ENCODE data around the gene ZNF385B.

The ZNF385B gene

DNA sequence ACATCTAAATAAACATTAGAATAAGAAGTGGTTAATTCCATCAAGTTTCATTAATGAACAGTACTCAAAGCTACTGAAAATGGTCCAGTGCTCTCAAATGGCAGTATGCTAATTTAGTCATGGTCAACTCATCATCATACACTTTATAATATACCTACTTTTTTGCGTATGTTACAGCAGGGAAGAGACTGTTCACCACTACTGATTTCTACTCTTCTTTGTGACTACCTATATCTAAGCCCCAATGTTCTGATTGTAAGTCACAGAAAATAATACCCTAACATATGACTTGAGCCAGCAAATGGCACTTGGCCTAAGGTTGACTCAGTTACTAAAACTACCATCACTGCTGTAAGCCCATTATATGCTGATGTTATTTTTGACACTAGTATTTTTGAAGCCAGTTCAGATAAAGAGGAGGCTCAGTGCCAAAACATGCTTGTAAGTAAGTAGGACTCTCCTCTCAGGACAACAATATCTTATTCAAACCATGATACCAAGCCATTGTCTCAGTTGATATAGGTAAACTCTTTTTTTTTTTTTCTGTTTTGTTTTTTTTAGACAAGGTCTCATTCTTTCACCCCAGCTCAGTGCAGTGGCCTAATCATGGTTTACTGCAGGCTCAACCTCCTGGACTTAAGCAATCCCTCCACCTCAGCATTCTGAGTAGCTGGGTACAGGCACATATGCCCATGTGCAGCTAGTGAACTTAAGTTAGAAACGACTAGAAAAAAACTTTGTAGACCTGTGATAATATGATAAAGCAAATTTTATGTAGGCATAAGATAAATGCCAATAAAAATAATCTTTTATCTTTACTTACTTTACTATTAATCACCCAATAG, 266.9 kb downstream of the ZNF385B start:
- DNase-seq (ENCODE audit: low read depth in 2 of 3, low spot score in 1 of 3): no peak

GRCh38 chr2:179593323-179593722, 268.1 kb downstream of the ZNF385B start:
- no peak for DNase-seq (ENCODE audit: low read depth in 2 of 3, low spot score in 1 of 3)

DNA sequence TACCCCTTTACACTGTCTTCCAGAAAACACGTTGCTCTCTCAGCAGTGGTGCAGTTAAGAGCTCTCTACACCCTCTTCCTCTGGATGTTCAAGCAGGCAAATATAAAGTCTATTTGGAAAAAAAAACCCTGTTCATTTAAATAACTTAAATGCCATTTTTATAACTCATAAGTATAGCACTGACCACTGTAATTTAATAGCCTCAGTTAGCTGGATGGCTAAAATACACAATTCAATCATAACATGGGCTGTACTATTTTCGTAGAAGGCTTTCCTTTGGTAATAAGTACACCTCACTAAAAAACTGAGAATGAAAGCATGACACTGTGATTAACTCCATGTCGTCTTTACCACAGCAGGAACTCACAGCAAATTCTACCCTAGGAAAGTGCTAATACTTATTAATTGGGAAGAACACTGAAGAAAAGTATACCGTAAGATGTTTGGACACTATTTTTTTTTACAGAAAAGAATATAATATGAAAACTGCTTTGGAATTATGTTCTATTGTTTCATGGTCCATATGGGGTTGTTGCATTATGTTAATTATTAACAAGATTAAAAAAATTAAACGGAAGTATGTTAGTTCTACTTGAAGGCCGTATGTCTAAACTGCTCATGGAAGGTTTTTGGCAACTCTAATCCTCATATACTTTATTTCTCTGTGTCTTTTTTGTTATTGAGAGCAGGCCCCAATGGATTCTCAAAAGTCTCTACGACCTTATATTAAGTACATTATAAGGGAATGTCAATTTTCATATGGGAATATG, 269.1 kb downstream of the ZNF385B start:
- no peak for DNase-seq (ENCODE audit: low read depth in 2 of 3, low spot score in 1 of 3)

GRCh38 chr2:179591690-179592089, 269.7 kb downstream of the ZNF385B start:
- no peak for DNase-seq (ENCODE audit: low read depth in 2 of 3, low spot score in 1 of 3)

DNA sequence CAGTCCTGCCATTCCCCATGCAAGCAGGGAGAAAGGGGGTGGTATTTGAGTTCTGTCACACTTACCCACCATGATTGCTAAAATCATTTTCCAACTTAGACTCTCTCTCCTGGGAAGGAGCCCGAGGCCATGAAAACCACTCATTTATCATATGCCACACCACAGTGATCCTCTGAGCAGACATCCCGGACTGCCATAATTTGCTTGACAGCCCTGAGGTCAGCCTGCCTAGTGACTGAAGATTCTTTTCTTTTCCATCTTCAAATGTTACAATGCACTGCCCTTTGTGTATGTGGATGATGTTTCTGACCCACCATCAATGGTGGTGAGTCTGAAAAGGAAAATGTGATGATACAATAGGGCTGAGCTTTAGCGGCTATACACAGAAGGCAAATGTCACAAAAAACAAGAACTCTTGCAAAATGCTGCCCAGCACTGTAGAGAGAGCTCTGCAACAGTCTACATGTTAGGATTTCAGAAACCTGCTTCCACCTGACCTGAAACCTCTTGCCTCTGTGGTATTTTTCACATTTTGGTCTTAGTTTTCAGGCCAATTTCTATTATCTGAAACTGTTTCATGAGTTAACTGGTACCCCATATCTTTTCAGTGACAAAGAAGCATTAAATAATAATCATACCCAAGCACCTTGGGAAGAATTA, 272.8 kb downstream of the ZNF385B start:
- DNase-seq (ENCODE audit: low read depth in 2 of 3, low spot score in 1 of 3): no peak

GRCh38 chr2:179584760-179585159, 276.7 kb downstream of the ZNF385B start:
- DNase-seq (ENCODE audit: low read depth in 2 of 3, low spot score in 1 of 3): no peak

- DNase-seq (ENCODE audit: low read depth in 2 of 3, low spot score in 1 of 3): no peak
Observed at GRCh38 chr2:179581605-179582004, 279.8 kb downstream of the ZNF385B start.

- no peak for DNase-seq (ENCODE audit: low read depth in 2 of 3, low spot score in 1 of 3)
Observed at GRCh38 chr2:179580378-179581146, 280.9 kb downstream of the ZNF385B start.

DNA sequence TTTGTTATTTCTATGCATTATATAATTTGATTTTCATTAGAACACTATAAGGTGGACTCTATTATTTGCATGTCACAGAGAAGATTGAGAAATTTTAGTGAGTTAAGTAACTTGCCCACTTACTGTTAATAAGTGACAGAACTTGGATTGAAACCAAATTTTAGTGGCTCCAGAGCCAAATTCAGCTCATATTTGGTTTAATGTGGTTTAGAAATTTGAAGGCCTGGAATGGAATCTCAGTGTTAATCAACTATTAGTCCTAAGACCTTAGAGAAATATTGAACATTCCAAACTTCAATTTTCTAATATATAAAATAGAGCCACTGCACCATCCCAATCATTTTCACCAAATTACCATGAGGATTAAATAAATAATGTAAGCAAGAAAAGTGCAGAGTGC, 281.6 kb downstream of the ZNF385B start:
- no peak for DNase-seq (ENCODE audit: low read depth in 2 of 3, low spot score in 1 of 3)

DNA sequence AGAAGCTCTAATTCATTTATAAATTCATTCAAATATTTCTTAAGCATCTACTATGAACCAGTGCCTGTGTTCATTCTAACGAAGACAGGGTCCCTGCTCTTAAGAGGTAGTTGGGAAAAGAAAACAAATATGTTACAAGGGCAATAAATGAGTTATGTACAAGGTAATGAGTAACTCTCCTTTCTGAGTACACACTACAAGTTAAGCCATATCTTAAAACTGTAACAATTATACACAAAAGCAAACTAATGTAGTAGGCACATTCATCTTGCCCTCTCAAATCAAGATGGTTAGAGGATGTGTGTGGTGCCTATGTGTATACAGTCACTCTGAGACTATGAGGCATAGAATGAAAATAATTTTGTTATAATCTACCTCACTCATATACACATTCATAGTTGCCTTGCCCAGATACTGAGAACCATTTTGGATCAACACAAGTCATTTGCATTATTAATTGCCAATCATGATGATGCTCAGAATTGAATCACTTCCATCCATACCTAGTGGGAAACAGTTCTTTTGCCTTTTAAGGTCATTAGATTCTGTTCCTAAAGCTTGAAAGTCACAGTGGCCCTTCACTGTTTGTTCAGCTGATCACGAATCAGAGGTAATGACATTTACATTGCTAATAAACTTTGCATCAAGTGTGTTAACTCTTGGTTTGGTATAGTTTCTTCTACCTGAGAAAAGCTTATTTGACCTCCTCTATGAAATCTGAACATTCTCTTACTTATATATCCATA, 283.1 kb downstream of the ZNF385B start:
- DNase-seq (ENCODE audit: low read depth in 2 of 3, low spot score in 1 of 3): no peak

GRCh38 chr2:179574061-179574519, 287.3 kb downstream of the ZNF385B start:
- DNase-seq (ENCODE audit: low read depth in 2 of 3, low spot score in 1 of 3): no peak

GRCh38 chr2:179572544-179572943, 288.9 kb downstream of the ZNF385B start:
- no peak for DNase-seq (ENCODE audit: low read depth in 2 of 3, low spot score in 1 of 3)

GRCh38 chr2:179571721-179572120, 289.7 kb downstream of the ZNF385B start:
- DNase-seq (ENCODE audit: low read depth in 2 of 3, low spot score in 1 of 3): no peak

DNA sequence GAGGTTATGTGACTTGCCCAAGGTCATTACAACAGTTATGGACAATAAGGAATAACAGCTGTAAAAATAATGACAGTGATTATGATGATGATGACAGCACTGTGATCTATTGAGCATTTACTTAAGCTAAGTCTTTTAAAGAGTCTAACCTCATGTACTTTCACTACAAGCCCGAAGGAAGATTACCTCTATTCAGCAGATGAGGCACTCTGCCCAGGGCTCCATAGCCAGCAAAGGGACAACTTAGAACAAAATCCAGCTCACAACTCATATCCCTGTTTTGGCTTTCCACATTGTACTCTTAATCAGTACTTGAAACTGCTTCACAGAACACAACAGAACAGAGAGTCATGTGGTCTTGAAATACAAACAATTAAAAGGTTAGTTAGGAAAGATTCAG, 290.2 kb downstream of the ZNF385B start:
- DNase-seq (ENCODE audit: low read depth in 2 of 3, low spot score in 1 of 3): no peak

DNA sequence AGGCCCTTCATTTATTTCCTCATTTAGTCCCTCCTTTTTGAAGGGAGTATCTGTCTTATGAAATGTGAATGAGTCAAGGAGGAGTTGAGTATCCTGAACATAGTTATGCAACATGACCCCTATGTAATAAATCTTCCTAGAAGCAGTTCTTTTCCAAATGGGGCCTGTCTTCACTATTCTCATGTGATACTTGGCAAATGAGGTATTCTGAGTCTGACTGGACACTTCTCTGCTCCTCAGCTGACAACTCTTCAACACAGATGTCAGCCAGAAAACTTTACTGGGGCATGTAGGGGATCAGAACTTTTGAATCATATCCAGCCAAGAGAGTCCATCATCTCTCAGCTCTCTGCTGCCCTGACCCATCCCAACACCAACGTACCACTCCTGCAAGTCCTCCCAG, 291.6 kb downstream of the ZNF385B start:
- DNase-seq (ENCODE audit: low read depth in 2 of 3, low spot score in 1 of 3): no peak

- no peak for DNase-seq (ENCODE audit: low read depth in 2 of 3, low spot score in 1 of 3)
Observed at GRCh38 chr2:179565807-179566206, 295.6 kb downstream of the ZNF385B start.

DNA sequence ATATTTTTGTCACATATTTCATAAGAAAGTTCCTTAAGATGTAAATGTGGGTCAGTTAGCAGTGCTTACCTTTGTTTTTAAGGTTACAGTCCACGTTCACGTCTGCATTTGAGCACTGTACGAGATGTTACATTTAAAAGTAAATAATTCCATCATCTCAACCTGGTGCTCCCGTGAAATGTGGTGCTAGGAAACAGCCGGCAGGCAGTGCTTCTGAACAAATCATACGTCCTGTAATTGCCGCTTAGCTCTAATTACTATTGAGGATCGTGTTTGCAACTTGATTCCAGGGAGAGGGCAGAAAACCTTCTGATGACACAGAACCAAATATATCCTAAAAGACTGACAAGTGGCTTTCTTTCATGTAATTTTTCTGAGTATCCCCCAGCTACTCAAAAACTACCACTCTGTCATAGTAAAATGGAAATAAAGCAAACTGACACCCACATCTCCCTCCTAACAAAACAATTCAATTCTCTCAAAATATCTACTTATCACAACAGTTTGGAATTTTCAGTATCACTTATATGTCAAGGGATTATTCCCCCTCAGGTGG, 299.0 kb downstream of the ZNF385B start:
- no peak for DNase-seq (ENCODE audit: low read depth in 2 of 3, low spot score in 1 of 3)

DNA sequence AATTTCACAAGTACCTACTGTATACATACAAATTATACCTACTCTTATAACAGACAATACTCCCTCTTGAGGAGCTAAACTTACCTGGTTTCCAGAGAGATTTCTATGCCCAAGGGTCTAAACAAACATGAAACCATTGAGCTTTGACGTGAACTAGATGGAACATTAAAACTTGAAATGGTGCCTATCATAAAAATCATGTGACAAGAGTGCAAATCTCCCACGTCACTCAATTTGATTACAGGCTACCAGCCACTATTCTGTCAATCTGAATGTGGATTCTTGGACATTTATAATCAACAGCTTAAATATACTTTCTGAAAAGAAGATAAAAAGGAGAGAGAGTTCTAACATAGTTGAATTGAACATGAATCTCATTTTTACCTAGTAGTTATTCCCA, 299.7 kb downstream of the ZNF385B start:
- DNase-seq (ENCODE audit: low read depth in 2 of 3, low spot score in 1 of 3): no peak

- no peak for DNase-seq (ENCODE audit: low read depth in 2 of 3, low spot score in 1 of 3)
Observed at GRCh38 chr2:179560257-179560735, 301.1 kb downstream of the ZNF385B start.
